ENCODE data around the gene UNC13B. TPM values are rescaled to one million over a fixed set of nuclear protein-coding genes. Genes with fewer than 3 reads are reported as not detected.

The UNC13B gene
- total RNA-seq, 2 experiments from 2014 or later: 2.9 to 3.5 TPM

DNA sequence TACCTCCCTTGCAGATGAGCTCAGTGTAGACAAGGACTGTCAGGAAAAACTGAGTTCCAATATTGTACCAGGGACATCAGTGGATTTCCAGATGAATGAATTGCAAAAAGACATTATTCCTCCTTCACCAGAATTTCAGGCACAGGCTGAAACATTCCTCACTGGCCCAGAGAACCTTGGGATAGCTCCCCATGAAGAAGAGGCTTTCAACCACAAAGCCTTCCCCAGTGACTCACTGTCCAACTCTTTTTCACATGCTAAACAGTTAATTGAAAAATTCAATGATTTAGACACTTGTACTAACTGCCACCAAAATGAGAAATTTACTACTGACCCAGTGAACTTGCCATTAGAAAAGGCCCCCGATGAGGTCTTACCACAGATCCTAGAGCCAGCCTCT lies 144.5 kb downstream of the UNC13B start:
- POLR2A ChIA-PET: no interaction called here

DNA sequence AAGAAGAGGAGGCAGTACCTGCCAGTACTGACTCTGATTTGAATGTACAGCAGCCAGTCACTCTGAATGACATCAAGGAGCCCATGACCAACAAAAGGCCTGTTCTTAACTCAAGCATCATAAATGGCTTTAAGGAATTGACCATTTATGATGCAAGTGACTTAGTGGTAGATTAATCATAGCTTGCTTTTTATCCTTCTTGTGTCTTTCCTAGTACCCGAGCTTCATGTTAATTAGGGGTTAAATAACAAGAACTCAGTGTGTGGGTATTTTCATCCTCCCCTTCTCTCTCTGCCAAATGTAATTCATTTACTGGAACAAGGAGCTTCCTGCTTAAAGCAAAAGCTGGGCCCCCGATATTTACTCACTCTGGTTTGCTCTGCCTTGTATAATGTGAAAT lies 146.5 kb downstream of the UNC13B start:
- POLR2A ChIA-PET: no interaction called here
- CTCF ChIA-PET: no interaction called here

More for the DNA sequence above, 144.5 kb downstream of the UNC13B start:
- CTCF ChIA-PET: interaction anchor here (0.6 kb wide), 1 partner anchor 1790 kb away, joined by 5 read pairs; no protein-coding TSS in a partner anchor

DNA sequence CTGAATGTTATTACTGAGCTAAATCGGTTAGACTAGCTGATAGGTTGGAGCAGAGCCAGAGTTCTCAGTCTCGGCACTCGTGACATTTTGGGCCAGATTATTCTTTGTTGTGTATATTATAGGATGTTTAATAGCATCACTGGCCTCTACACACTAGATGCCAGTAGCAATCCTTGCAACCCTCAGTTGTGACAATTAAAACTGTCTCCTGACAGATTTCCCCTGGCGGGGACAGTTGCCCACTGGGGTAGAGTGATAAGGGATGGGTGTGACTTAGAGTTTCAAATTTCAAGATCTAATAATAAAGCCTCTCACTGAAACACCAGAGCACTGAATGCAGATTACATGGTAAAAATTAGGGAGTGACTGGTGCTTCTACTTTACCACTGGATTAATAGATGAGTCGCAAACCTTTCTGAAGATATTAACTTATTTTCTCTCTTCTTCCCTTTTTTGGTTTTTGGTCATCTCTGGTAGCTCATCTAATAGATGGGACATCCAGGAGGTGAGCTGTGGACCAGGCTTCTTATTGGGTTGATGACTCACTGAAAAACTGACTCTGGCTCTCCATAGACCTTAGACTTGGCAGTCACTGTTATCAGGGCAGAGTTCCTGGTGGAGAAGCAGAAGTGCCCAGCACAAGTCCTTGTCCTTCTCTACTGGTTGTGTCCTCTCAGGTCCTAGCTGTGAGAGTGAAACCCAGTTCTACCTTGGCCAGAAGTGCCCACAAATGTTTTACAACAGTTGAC lies 150.3 kb downstream of the UNC13B start:
- POLR2A ChIA-PET: no interaction called here
- CTCF ChIA-PET: no interaction called here

DNA sequence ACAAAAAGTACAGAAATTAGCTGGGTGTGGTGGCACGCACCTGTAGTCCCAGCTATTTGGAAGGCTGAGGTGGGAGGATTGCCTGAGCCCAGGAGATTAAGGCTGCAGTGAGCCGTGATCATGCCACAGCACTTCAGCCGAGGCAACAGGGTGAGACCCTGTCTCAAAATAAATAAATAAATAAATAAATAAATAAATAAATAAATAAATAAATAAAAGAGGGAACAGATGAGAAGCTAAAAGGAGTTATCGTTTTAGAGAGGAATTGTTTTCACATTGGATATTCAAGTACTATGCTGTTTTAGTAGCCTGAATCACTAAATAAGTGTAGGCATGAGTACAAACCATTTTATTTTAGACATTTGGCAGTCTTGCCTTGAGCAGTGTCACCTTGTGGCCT lies 151.7 kb downstream of the UNC13B start:
- ChIA-PET CTCF (no interaction called here), POLR2A (no interaction called here)

DNA sequence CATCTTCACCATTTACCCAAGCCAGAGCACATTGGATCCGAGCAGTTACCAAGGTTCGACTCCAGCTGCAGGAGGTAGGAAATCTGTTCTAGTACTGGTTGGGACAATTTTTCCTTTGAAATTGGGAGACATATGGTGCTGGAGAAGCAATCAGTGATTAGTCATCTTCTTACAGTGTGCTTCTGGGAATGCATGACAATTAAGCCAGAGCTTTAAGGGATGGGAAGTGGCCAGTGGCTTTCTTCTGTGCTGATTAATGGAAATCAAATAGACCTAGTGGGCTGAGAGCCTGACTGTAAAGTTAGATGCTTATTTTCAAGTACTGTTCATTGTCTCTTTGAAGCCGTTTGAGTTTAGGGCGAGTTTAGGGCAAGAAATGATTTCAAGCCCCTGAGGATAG lies 152.1 kb downstream of the UNC13B start:
- ChIA-PET POLR2A (no interaction called here), CTCF (no interaction called here)

DNA sequence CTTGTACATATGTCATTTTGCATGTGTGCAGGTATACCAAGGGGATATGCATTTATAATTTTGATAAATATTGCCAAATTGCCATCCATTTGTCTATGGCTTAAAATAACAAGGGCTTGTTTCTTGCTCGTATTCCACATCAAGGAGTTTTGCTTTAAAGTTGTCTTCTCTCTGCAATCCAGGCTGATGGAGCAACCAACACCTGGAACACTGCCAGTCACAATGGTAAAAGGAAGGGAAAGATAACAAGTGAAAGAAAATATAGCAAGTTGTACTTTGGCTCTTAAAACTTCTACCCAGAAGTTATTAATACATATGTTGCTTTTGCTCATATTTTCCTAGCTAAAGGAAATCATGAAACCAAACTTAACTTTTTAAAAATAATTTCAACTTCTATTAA lies 156.9 kb downstream of the UNC13B start:
- CTCF ChIA-PET: no interaction called here
- POLR2A ChIA-PET: no interaction called here

DNA sequence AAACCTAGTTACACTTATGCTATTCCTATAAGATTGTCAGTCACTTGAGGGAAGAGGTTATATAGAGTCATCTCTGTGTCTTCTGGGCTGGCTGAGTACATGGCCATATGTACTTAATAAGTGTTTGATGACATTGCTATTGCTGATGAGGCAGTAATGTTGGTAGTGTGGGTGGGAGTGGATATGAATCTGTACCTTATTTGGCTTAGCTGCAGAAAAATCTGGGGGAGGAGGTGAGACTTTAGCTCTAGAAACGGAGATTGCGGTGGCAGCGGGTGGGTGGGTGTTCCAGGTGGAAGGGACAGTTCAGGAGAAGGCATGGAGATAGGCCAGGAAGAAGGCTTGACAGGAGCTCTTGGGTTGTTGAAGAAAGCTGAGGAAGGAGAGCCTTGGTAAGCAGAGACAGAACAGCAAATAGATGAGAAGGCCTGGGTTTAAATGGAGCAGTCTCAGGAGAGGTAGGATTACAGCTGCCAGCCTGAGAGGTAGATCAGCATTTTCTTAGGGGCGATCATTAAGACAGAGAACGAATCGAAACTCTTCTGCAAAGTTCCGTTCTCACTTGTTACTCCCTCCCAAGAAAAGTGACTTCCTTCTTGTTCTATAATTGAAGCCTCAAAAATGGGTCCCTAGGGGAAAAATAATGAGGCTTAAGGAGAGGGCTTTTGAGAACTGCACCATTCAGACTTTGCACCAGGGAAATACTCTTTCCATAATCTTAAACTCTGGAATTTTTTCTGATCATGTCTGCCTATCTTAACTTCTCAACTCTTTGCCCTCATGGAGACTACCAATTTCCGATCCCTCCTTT lies 160.5 kb downstream of the UNC13B start:
- ChIA-PET POLR2A (no interaction called here), CTCF (no interaction called here)

DNA sequence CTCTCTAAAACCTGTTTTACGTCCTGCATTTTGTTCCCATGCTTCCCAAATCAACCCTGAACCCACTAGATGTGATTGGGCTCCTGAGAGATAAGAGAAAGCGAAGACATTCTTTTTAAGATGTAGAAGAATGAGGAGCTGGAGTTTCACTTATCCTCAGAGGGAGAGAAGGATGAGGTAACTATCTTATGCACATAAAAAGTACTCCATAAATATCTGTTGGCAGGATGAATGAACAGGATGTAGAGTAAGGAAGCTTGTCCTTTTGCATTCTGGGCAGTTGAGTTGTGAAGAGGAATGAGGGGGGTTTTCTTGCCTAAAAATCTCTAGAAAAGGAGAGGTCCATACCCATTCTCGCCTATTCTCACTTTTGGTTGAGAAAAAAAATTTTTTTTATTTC lies 163.2 kb downstream of the UNC13B start:
- ChIA-PET POLR2A (no interaction called here), CTCF (no interaction called here)

DNA sequence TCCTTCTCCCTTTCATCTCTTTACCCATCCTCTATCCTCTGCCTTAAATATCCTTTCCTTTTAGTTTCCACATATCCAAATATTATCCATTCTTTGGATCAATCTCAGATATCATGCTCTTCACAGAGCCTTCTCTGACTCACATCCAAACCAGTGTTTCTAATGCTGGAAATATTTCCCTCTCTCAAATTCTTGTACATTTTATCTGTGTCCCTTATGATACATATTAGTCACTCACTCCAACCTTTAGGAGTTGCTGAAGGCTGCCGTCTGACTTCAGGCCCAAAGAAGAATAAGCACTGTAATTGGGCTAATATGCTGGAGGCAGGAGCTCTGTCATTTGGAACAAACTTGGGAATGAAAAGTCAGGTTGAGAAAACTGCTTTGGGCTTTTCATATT lies 171.7 kb downstream of the UNC13B start:
- ChIA-PET CTCF (no interaction called here), POLR2A (no interaction called here)

DNA sequence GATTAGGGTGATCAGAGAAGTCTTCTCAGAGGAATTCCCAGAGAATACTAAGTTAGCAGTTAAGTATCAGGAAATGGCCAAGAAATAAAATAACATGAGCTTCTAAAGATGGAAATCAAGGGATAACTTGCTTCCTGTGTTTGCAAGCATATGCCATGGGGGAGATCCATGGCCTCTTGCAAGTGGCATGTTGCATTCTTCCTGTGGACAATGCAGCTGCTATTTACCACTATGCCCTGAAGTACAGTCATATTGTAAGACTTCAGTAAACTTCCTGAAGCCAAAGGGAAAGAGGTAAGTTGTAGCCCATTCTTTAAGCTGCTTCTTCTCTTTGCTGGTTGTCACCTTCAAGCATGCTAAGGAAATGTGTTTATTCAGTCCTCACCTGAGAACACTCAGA lies 173.4 kb downstream of the UNC13B start:
- ChIA-PET POLR2A (no interaction called here), CTCF (no interaction called here)

DNA sequence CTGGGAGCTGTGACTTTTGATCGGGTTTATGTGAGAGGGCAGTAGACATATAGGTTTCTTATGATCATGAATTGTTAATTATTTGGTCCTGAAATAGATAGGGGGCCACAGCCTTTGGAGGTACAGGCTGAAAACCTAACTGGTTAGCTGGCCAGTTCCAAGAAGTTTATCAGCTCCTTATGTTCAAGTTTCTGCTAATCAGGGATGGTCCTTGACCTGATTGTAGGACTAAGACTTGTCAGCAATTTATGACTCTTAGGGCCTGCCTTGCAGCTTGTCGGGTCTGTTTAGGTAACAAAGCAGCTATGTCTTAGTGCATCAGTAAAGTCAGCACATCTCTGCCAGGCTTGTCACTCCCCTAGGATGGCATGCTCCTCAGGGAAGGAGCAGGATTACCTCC lies 176.3 kb downstream of the UNC13B start:
- ChIA-PET CTCF (no interaction called here), POLR2A (no interaction called here)

DNA sequence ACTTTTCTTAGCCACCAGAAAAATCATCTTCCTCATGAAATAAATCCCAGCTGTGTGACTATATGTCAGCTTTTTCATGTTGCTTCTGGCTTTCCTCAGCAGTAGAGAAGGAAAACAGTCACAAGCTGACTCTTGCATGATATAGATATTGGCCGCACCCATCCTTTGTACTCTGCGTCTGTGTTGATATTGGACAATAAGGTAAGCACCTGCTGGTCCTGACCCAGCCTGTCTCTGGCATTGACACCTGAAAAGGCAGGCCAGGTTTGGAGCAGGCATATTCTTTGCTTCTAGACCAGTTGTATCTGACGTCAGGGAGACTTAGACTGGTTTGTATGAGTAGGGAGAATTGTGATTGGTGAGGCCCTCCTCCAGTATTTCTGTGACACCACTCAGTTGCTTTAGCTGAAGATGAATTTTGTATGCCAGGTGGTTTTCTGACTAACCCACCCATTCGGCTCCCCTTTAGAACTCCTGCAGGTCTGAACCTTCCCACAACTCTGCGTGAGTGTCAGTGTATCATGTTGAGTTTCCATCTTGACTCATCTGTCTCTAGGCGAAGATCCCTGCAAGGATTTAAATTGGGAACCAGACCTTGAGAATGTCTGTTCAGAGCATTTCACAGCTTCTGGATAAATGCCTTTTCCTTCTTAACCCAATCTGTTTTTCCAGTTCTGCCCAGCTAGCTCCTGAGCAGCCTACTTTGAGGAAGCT lies 176.9 kb downstream of the UNC13B start:
- CTCF ChIA-PET: no interaction called here
- POLR2A ChIA-PET: no interaction called here

DNA sequence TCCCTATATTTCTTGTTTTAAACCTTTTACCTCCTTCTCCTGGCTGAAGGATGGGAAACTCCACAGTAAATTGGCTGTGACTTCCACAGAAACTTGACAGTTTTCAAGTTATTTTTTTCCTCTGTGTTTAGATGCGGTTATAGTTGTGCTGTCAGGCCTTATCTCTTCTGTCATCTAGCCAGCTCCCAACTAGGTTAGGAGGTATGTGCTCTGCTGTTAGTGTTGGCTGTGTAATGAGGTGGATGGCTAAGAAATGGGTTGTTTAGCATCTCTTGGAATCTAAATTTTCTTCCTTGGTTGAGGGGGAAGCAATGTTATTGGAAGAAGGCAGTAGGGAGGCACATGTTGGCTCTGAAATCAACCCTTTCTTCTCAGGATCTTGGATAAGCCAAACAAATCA lies 178.2 kb downstream of the UNC13B start:
- ChIA-PET CTCF (no interaction called here), POLR2A (no interaction called here)

DNA sequence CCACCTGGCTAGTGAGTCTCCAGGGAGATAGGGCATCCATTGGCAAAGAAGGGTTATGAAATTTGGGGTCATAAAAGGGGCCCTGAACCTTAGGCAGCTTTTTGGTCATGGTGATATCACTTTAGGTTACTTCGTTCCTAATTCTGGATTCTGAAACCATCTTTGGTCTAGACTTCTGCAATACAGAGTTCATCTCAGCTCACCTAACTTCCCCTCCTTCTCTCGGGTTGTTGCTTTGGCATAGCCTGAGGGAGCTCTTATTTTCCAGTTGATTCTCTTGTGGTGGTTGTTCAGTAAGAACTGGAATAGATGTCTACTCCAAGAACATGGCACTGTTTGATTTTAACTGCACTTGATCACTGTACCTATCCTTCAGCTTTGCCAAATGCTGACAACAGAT lies 179.2 kb downstream of the UNC13B start:
- ChIA-PET POLR2A (no interaction called here), CTCF (interaction anchor here (0.9 kb wide), 1 partner anchor 10 kb away, joined by 3 read pairs; no protein-coding TSS in a partner anchor)

DNA sequence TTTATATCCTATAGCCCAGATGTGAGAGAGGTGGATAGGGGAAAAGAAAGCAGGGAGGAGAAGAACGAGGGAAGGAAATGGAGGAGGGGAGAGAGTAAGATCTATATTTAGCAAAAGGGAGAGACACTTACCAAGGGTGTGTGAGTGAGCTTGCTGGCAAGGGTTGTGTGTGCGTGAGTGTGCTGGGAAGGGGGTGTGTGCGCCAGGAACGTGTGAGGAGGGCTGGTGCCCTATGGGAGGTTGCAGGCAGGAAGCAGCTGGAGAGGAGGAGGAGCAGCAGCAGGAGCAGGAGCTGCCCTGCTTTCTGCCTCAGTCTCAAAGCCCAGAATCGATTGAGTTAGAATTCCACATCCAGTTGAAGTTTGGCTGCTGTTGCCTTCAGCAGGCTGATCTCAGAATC lies 179.8 kb downstream of the UNC13B start:
- ChIA-PET POLR2A (no interaction called here), CTCF (no interaction called here)

DNA sequence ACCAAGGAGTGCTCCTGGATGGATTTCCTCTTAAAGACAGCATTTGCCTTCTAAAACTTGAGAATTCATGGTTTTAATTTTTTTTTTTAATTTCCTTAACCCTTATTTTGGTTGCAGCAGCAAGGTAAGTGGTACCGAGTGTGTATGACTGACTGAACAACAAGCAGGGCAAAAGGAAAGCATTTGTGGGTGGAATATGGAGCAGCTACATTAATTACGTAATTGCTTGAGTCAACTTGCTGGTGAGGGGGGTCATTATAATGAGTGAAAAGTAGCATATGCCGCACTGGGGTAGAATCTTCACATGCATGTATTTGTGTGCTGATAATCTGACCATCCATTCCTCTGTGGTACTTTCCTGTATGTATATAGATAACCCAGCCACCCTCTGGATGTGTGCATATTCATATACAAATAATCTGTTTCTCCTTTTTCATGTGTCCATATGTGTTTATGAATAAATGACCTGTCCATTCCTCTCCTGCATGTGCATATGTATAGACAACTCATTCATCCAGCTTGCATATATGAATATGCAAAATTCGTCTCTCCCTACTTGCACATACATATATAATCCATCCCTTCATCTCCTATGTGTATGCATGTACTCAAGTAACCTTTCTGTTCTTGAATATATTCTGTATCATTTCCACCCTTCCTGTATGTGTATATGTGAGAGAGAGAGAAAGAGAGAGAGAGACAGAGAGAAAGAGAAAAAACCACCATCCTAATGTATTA lies 180.6 kb downstream of the UNC13B start:
- ChIA-PET POLR2A (no interaction called here), CTCF (no interaction called here)

DNA sequence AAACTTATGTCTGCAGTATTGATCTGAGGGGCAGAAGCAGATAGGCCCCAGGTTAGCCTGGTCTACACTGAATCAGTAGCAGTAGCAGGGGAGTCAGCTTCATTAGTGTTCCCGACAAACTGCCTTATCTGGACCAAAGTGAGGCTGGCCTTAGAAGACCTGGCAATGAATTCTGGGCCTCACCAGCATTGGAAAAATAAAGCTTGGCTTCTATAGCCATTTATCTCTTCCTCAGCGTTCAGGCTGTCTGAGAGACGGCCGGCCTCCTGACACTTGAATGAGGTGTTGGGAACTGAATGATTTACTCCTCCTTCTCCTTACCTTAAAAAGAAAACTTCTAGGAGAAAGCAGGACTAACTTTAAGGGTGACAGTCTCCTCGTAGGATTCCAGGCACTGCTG lies 186.3 kb downstream of the UNC13B start:
- ChIA-PET POLR2A (no interaction called here), CTCF (interaction anchor here (0.6 kb wide), 1 partner anchor 817 kb away, joined by 5 read pairs; no protein-coding TSS in a partner anchor)

DNA sequence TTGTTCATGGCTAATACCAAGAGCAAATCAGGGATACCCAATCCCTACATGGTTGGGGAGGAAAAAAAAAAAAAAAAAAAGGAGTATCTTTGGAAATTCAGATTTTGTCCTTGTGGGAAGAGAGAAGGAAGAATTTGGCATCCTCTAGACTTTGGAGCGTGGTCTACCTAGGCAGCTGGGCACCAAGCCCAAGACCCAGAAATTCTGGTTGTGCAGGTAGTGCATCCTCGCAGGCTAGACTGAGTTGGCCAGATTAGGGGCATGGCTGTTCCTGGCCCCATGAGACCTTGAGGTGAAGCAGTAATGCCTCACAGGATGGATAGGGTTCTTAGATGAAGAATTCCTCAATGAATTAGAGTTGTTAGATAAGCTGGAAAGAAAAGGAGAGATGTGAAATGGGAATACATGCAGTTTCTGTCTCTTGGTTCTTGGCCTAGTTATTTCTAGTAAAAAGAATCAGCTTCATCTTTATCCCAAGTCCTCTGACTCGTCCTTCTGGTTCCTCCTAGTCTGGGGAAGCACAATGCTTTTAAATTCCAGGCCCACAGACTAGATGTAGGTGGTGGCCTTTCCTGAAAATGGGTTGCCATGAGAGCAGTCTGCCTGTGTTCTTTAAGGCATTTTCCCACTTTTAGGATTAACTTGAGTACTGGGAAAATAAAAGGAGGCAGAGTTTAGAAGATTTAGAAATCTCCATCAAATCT lies 187.6 kb downstream of the UNC13B start:
- ChIA-PET POLR2A (no interaction called here), CTCF (no interaction called here)

DNA sequence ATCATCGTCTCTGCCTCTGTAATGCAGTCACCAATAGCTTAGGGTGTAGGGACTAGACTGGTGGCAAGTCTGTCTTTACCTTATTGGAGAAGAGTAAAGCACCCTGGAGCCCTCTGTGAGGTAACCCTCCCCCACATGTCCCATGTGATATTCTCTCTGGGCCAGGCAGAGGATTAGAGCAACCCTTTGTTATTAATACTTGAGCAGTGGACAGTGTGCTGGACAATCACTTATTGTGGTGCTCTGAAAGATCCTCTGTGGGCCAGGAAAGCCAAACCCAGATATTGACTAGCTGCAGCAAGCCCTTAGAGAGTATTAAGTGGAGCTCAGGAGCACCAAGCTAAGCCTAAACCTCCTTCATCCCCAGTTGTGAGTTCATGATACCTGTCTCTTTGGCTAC lies 188.4 kb downstream of the UNC13B start:
- CTCF ChIA-PET: no interaction called here
- POLR2A ChIA-PET: no interaction called here

Data from activated CD8-positive, alpha-beta memory T cell treated with anti-CD3 and anti-CD28 coated beads for 36 hours (primary cell).